GM12801 (cell line): Measurements from ENCODE around the gene DNAJC21.

Source experiments
- TF ChIP-seq, protein P1 (sequence below): IDR thresholded peaks from one replicate; pipeline ENCODE4 v1.5.1; 2011; ENCODE audit warnings: control low read depth; ENCODE audit not compliant: insufficient read length; ENCODE audit errors: extremely low read depth

Gene DNAJC21

GRCh38 chr5:34982823-34983222 is 53.5 kb downstream of the DNAJC21 start:
- TF ChIP-seq, protein P1, sequence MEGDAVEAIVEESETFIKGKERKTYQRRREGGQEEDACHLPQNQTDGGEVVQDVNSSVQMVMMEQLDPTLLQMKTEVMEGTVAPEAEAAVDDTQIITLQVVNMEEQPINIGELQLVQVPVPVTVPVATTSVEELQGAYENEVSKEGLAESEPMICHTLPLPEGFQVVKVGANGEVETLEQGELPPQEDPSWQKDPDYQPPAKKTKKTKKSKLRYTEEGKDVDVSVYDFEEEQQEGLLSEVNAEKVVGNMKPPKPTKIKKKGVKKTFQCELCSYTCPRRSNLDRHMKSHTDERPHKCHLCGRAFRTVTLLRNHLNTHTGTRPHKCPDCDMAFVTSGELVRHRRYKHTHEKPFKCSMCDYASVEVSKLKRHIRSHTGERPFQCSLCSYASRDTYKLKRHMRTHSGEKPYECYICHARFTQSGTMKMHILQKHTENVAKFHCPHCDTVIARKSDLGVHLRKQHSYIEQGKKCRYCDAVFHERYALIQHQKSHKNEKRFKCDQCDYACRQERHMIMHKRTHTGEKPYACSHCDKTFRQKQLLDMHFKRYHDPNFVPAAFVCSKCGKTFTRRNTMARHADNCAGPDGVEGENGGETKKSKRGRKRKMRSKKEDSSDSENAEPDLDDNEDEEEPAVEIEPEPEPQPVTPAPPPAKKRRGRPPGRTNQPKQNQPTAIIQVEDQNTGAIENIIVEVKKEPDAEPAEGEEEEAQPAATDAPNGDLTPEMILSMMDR = no peak

- TF ChIP-seq, protein P1 = no peak
Observed at GRCh38 chr5:34986965-34987364, 57.6 kb downstream of the DNAJC21 start.

DNA sequence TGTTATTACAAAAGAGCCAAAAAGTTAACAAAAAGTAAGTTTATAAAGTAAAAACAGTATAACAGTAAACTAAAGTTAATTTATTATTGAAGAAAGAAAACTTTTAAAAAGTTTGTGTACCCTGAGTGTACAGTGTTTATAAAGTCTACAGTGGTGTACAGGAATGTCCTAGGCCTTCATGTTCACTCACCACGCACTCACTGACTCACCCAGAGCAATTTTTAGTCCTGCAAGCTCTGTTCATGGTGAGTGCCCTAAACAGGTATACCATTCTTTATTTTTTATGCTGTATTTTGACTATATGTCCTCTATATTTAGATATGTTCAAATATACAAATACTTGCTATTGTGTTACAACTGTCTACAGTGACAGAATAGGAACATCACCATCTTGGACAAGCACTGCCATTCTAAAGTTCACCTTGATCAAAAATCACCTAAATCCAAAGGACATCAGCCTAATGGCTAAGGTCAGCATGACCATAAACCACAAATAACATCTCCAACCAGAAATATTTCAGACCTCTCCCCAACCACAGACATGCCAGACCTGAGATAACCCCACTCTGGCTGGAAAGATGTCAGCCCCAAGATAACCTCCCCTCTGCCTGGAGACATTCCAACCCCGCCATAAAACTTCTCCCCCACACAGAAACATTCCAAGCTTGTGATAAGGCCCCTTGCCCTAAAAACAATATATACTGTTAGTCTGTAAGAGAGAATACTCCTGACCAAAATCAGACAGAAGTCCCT is 62.3 kb downstream of the DNAJC21 start:
- TF ChIP-seq, protein P1 = no peak

- TF ChIP-seq, protein P1 = no peak
Observed at GRCh38 chr5:34993951-34994350, 64.6 kb downstream of the DNAJC21 start.

- TF ChIP-seq, protein P1 = no peak
Observed at GRCh38 chr5:34996261-34996660, 66.9 kb downstream of the DNAJC21 start.

- TF ChIP-seq, protein P1 = no peak
Observed at GRCh38 chr5:34998058-34998789, 68.9 kb downstream of the DNAJC21 start.

GRCh38 chr5:35001842-35002241 is 72.5 kb downstream of the DNAJC21 start:
- TF ChIP-seq, protein P1 = no peak
